Fibroblast of skin of back (primary cell): ENCODE results near the gene FGD6.
"Not testable (repeated sequence)": the region's sequence is repeated elsewhere in the genome, so short reads cannot be mapped to it uniquely, and the experiment has no call there.

Experiments used
- DNase-seq: peaks from one replicate; pipeline ENCODE4 v3.0.0-alpha.2; 2013

Gene FGD6

DNA sequence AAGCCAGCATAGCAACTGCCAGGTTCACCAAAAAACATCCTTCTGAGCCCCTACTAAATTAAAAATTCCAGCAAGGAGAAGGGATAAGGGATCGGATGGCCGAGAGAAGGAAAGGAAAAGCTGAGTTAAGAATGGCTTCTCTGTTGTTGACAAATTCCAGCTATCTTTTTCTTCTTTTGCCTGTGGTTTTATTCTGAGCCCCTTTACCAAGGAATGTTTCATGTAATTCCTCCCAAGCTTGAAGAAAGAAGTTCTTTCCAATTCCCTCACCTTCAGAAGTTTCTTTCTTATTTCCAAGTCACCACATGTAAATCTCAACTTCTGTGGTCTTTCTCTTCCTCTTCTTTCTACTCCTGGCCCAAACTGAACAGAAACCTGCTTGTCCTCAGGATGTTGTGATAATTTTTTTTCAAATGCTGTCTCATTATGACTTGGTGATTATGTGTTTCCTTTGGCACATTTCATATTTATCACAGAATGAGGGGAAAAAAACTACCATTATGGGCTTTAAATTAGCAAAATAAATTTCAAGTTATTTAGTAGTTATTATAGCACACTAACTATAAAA, 40.0 kb downstream of the FGD6 start:
- no peak for DNase-seq

- peak; percentile 38 for DNase-seq
Observed at GRCh38 chr12:95173392-95174251, 43.6 kb downstream of the FGD6 start.

DNA sequence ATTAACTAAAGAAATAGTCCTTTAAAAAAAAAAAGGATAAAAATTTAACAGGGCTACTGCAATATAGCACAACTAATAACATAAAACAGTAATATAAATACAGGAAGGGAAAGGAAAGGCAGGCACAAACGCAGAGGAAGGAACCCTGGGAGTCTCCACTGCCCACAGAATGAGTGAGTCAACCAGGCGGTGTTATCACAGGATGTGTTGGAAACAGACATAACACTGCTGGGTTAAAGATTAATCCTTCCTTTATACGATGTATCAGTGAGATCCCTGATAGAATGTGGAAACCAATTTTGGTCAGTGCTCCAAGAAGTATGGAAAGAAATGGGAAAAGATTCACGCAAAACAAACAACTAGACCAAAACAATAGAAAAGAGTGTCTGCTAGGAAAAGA, 47.9 kb downstream of the FGD6 start:
- peak; percentile 88 for DNase-seq

GRCh38 chr12:95168746-95169145, 48.5 kb downstream of the FGD6 start:
- DNase-seq, result no peak

- peak; percentile 77 for DNase-seq
Observed at GRCh38 chr12:95164656-95165055, 52.6 kb downstream of the FGD6 start.

GRCh38 chr12:95158919-95159318, 58.3 kb downstream of the FGD6 start:
- no peak for DNase-seq

DNA sequence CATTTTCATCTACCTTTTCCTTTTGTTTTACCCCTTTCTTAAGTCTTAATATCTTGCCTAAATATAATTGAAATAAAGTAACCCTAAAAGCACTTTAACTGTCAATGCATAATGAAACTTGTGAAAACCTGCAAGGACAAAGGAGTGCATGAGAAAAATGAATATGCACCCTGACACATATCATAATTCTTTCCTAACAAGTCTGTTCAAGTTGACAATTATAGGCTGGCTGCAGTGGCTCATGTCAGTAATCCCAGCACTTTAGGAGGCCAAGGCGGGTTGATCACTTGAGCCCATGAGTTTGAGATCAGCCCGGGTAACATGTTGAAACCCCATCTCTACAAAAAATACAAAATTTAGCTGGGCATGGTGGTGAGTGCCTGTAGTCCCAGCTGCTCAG, 65.4 kb downstream of the FGD6 start:
- DNase-seq, result no peak

- no peak for DNase-seq
Observed at GRCh38 chr12:95151406-95151805, 65.9 kb downstream of the FGD6 start.

- DNase-seq, result no peak
Observed at GRCh38 chr12:95150501-95150900, 66.8 kb downstream of the FGD6 start.

DNA sequence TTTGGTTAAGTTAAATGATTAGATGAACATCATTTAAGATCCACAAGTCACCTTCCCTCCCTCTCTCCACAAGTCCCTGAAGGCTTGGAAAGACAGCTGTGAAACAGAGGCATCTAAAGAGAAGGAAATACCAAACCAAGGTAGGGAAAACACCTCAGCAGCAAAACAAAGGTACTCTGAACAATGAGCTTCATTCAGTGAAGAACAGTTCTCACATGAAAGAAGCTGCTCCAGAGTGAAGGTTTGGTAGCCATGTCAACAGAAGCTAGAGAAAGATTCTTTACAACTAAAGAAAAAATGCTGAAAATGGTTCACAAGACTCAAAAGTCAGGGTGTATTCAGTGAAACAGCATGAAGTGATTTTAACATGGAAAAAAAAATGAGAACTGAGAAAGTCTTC, 69.4 kb downstream of the FGD6 start:
- DNase-seq, result no peak

DNA sequence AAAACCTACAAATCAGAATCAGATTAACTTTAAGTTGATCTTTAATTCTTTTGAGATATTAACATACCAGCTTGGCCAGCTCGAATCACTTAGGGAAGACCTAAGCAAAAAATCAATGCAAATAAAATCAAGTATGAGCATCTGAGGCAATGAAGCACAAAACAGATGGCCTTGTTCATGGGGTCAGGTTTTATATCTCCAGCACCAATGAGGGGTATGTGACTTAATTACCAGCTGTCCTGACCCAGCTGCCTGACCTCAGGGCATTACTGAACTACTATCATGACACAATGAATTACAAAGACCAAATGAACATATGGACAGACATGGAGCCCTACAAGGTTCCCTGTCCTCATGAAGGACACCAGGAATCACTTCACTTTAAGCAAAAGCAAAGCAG, 70.5 kb downstream of the FGD6 start:
- DNase-seq, result no peak

DNA sequence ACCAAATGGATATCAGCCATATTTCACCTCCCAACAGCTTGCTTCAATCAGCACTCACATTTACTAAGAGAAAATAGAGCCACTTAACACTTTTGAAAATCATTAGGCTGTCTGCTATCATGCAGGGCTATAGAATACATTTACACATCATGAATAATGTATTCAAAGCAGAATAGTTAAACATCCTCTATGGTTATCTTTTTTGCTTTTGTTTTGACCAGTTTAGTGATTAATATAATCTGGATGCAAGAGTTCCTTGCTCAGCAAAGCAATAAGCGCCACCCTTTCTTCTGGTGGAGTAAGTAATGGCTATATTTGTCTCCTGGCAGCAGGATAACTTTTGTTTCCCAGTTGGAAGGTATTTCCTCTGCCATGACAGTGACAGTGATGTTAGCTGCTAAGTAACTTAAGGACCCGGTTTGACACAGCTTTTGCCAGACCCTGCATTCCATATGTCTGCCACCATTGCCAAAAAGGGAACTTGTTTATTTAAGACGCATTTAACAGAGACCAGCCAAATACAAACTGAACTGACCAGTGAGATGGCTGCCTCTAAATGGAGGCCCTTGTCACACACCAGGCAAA, 73.6 kb downstream of the FGD6 start:
- DNase-seq, result peak; percentile 39

DNA sequence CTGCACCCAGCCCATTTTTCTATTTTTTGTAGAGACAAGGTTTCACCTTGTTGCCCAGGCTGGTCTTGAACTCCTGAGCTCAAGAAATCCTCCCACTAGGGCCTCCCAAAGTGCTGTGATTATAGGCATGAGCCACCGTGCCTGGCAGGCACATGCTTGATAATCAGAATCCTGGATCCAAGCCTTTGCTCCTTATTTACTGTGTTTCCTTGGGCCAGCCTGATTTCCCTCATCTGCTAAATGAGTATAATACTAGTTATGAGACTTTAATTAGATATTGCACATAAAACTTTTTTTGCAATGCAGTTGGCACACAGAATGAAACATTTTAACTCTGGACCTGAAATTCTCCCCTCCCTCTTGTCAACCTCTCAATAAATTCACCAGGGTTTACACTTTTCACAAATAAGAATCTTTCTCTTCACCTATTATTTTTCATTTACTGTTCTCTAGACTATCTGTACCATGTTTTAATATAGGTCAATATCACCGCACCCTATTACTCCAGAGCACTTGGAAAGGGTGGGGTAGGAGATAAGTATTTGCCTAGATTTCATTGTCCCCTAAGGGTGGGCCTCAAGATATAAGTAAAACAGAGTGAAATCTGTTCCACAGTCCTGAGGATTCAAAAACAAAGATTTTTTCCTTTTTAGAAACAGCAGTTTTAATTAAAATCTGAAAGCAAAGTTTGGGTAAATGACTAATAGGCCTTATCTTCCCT, 74.7 kb downstream of the FGD6 start:
- no peak for DNase-seq

DNA sequence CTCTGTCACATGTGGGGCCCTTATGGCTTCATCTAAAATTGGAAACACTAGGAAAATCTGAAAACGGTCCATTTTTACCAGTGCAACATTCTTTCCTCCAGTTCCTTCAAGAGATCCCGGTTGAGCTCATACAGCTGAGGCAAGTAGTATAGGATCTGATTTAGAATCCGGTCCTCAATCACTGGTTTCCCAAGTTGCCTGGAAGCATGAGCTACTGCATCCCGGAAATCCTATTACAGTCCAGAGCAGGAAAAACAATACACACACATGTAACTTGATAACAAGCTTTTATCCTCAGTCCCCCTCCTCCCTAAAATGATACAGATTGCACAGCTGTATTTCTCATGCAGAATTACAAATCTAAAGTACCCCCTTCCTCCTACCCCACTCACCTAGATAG, 76.0 kb downstream of the FGD6 start:
- no peak for DNase-seq

DNA sequence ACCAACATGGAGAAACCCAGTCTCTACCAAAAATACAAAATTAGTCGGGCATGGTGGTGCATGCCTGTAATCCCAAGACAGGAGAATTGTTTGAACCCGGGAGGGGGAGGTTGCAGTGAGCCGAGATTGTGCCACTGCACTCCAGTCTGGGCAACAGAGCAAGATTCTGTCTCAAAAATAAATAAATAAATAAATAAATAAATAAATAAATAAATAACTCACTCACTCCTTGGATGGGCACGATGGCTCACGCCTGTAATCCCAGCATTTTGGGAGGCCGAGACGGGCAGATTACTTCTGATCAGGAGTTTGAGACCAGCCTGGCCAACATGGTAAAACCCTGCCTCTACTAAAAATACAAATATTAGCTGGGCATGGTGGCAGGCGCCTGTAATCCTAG, 79.2 kb downstream of the FGD6 start:
- not testable (repeated sequence) for DNase-seq

GRCh38 chr12:95136598-95136997, 80.7 kb downstream of the FGD6 start:
- DNase-seq, result no peak

GRCh38 chr12:95134085-95134484, 83.2 kb downstream of the FGD6 start:
- no peak for DNase-seq

- DNase-seq, result no peak
Observed at GRCh38 chr12:95131589-95132340, 85.5 kb downstream of the FGD6 start.

DNA sequence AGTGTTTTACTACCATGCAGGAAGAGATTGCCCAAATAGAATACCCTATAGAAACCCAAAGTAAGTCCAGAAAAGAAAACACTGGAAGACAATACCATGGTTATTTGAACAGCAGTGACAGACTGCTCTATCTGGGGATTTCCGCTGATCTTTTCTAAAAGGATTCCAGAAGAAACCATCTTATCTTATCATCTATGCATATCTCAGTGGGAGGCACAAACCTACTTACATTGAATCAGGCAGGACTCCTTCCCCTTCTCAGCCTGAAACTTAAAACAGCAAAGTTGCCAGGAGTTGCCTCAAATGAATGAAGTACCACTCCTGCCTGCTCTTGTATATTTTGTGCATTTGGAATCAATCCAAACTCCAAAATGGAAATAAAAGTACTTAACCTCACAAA, 87.2 kb downstream of the FGD6 start:
- peak; percentile 8 for DNase-seq

DNA sequence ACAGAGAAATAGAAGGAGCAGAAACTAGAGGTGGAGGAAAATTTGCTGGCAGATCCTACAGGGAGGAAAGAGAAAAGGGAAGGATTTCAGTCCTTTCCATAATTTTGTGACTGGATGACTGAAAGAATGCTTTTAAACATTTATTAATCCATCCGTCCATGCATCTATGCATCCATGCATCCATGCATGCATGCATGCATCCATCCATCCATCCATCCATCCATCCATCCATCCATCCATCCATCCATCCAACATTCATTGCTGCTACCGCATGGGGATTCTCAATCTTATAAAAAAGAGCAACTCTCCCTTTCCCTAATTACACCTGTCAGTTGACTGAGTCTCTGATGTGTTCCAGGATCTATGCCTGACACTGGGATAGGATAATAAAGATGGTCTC, 88.2 kb downstream of the FGD6 start:
- DNase-seq, result no peak

DNA sequence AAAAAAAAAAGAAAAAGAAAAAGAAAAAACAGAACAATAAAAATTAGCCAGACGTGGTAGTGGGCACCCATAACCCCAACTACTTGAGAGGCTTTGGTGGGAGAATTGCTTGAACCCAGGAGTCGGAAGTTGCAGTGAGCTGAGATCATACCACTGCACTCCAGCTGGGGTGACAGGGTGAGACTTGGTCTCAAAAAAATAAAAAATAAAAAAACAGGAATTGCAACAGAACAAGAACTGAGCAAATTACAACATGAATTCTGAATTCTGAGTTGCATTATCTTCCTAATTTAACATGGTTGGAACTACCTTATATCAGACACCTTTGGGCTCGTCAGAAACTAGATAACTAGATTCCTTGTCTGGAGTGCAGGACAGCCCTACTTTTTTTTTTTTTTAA, 90.5 kb downstream of the FGD6 start:
- DNase-seq, result no peak

DNA sequence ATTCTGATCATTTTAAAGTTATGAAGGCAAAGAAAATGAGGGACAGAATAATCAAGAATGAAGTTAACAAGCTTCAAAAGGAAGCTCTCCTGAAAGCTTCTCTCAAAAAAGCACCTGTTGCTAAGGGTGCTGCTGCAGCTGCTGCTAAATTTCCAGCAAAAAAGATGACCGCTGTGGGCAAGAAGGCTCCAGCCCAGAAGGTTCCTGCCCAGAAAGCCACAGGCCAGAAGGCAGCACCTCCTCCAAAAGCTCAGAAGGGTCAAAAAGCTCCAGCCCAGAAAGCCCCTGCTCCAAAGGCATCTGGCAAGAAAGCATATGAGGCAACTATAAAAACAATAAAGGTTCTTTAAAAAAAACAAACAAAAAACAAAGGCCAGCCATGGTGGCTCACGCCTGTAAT, 91.2 kb downstream of the FGD6 start:
- DNase-seq, result no peak

DNA sequence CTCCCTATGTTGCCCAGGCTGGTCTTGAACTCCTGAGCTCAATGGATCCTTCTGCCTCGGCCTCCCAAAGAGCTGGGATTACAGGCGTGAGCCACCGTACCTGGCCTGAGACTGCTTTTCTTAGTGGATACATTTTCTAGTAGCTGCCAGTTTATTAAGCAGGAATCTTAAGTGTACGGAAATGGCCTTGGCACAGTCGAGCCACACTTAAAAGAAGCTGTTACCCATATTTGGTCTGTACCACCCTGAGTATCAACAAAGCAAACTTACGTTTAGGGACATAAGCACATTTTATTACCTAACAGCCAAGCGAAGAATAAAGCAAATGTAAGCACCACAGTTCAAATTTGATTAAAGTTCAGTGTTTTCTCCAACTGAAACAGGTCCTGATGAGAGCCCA, 93.2 kb downstream of the FGD6 start:
- DNase-seq, result no peak
